ENCODE results near the gene NEBL.

NEBL gene

GRCh38 chr10:20887706-20888555 lies 9.2 kb downstream of the NEBL start:
- Histone ChIP-seq H3K4me3 (ENCODE audit: low read length) (no peak overlapping the region), H3K4me1 (ENCODE audit: control insufficient read depth, insufficient read depth, low read length) (peaks cover 10% of the 10 kb centered on the region), H3K36me3 (ENCODE audit: control insufficient read depth, insufficient read depth, low read length, severe bottlenecking) (no peaks in the 10 kb centered on the region), H3K9me3 (ENCODE audit: control insufficient read depth, low read length) (no peaks in the 10 kb centered on the region), H3K9ac (ENCODE audit: low read length) (no peak overlapping the region), H3K27me3 (replicated peaks; ENCODE audit: control insufficient read depth, insufficient read depth, low read length) (no peaks in the 10 kb centered on the region)
- no peak for DNase-seq (ENCODE audit: low read depth)

- no peaks in the 10 kb centered on the region for H3K27me3 ChIP-seq (replicated peaks; ENCODE audit: control insufficient read depth, insufficient read depth, low read length)
- H3K9ac ChIP-seq (ENCODE audit: low read length), result no peak overlapping the region
- peaks cover 4% of the 10 kb centered on the region for H3K4me1 ChIP-seq (ENCODE audit: control insufficient read depth, insufficient read depth, low read length)
- peak; percentile 1 for DNase-seq (ENCODE audit: low read depth)
- no peak overlapping the region for H3K4me3 ChIP-seq (ENCODE audit: low read length)
- H3K9me3 ChIP-seq (ENCODE audit: control insufficient read depth, low read length), result no peaks in the 10 kb centered on the region
- no peaks in the 10 kb centered on the region for H3K36me3 ChIP-seq (ENCODE audit: control insufficient read depth, insufficient read depth, low read length, severe bottlenecking)
These were observed 11.4 kb downstream of the NEBL start for GRCh38 chr10:20885678-20886077.

GRCh38 chr10:20883552-20883951 lies 13.6 kb downstream of the NEBL start:
- no peak overlapping the region for H3K4me3 ChIP-seq (ENCODE audit: low read length)
- H3K9ac ChIP-seq (ENCODE audit: low read length), result no peak overlapping the region
- H3K9me3 ChIP-seq (ENCODE audit: control insufficient read depth, low read length), result no peaks in the 10 kb centered on the region
- peaks cover under 1% of the 10 kb centered on the region for H3K4me1 ChIP-seq (ENCODE audit: control insufficient read depth, insufficient read depth, low read length)
- no peak for DNase-seq (ENCODE audit: low read depth)
- no peaks in the 10 kb centered on the region for H3K36me3 ChIP-seq (ENCODE audit: control insufficient read depth, insufficient read depth, low read length, severe bottlenecking)
- no peaks in the 10 kb centered on the region for H3K27me3 ChIP-seq (replicated peaks; ENCODE audit: control insufficient read depth, insufficient read depth, low read length)

GRCh38 chr10:20882091-20882490 lies 15.0 kb downstream of the NEBL start:
- Histone ChIP-seq H3K36me3 (ENCODE audit: control insufficient read depth, insufficient read depth, low read length, severe bottlenecking) (no peaks in the 10 kb centered on the region), H3K4me3 (ENCODE audit: low read length) (no peak overlapping the region), H3K27me3 (replicated peaks; ENCODE audit: control insufficient read depth, insufficient read depth, low read length) (no peaks in the 10 kb centered on the region), H3K9ac (ENCODE audit: low read length) (no peak overlapping the region), H3K4me1 (ENCODE audit: control insufficient read depth, insufficient read depth, low read length) (no peaks in the 10 kb centered on the region), H3K9me3 (ENCODE audit: control insufficient read depth, low read length) (no peaks in the 10 kb centered on the region)
- no peak for DNase-seq (ENCODE audit: low read depth)

GRCh38 chr10:20879136-20879535 lies 18.0 kb downstream of the NEBL start:
- no peak overlapping the region for H3K9ac ChIP-seq (ENCODE audit: low read length)
- H3K9me3 ChIP-seq (ENCODE audit: control insufficient read depth, low read length), result no peaks in the 10 kb centered on the region
- H3K4me3 ChIP-seq (ENCODE audit: low read length), result no peak overlapping the region
- no peaks in the 10 kb centered on the region for H3K4me1 ChIP-seq (ENCODE audit: control insufficient read depth, insufficient read depth, low read length)
- no peak for DNase-seq (ENCODE audit: low read depth)
- H3K27me3 ChIP-seq (replicated peaks; ENCODE audit: control insufficient read depth, insufficient read depth, low read length), result no peaks in the 10 kb centered on the region
- H3K36me3 ChIP-seq (ENCODE audit: control insufficient read depth, insufficient read depth, low read length, severe bottlenecking), result no peaks in the 10 kb centered on the region

DNA sequence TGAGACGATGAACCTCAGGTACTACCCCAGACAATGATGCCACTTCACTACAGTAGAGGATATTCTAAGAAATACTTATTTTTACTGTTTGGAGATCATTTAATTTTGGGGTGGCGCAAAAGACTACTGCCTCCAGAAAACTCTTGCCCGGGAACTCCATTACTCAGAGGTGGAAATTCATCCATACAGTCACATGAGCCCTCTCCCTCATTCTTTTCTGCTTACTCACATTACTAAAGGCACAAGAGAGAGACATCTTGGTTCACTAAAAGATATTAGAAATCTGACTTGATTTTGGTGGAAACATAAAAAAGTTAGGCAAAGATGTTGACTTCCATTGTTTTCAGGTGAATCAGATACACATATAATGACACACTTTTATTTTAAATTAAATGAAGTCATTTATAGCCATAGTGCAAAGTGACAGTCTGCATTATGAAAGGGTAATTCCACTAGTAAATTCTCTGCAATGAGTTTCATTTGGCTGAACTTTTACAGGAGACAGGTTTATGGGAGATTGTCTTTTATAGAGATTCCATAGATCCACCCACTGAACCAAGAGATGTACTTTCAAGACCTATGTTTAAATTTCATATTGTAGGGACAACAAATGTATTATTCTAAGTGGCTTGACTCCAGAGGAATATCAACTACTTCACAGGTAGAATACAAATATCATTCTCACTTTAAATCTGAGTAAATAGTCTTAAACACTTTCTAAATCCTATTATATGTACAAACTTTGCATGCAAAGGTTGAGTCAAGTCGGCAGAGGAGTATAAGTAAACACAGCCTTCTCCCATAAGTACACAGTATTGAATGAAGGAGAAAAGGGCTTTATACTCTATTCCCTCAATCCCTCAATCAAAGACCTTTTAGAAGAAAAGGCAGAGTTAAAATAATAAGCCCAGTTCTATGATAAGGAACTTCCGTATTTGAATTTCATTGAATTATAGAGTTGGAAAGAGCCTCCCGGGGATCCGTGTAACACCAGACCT lies 18.8 kb downstream of the NEBL start:
- Histone ChIP-seq H3K36me3 (ENCODE audit: control insufficient read depth, insufficient read depth, low read length, severe bottlenecking) (no peaks in the 10 kb centered on the region), H3K9ac (ENCODE audit: low read length) (no peak overlapping the region), H3K27me3 (replicated peaks; ENCODE audit: control insufficient read depth, insufficient read depth, low read length) (no peaks in the 10 kb centered on the region), H3K9me3 (ENCODE audit: control insufficient read depth, low read length) (no peaks in the 10 kb centered on the region), H3K4me1 (ENCODE audit: control insufficient read depth, insufficient read depth, low read length) (no peaks in the 10 kb centered on the region), H3K4me3 (ENCODE audit: low read length) (no peak overlapping the region)
- DNase-seq (ENCODE audit: low read depth), result no peak

GRCh38 chr10:20877554-20877953 lies 19.6 kb downstream of the NEBL start:
- DNase-seq (ENCODE audit: low read depth), result no peak
- H3K9ac ChIP-seq (ENCODE audit: low read length), result no peak overlapping the region
- H3K4me1 ChIP-seq (ENCODE audit: control insufficient read depth, insufficient read depth, low read length), result no peaks in the 10 kb centered on the region
- no peak overlapping the region for H3K4me3 ChIP-seq (ENCODE audit: low read length)
- H3K9me3 ChIP-seq (ENCODE audit: control insufficient read depth, low read length), result no peaks in the 10 kb centered on the region
- H3K27me3 ChIP-seq (replicated peaks; ENCODE audit: control insufficient read depth, insufficient read depth, low read length), result no peaks in the 10 kb centered on the region
- H3K36me3 ChIP-seq (ENCODE audit: control insufficient read depth, insufficient read depth, low read length, severe bottlenecking), result no peaks in the 10 kb centered on the region

DNA sequence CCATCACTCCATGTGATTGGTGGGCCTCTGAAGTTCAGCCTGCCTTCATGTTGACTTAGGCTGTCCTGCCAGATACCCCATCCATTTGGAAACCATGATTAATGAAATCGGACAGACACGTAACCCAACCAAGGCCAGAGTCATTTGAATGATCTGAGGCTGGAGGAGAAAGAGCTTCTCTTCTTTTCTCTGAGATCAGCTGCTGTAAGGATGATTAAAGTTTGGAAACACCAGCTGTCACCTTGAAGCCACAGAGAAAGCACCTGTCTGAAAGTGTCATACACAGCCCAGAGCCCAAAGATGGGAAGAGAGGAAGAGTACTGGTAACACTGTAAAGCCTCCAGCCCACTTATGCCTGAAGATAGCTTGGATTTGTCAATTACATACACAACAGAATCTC lies 22.9 kb downstream of the NEBL start:
- Histone ChIP-seq H3K27me3 (replicated peaks; ENCODE audit: control insufficient read depth, insufficient read depth, low read length) (no peaks in the 10 kb centered on the region), H3K9ac (ENCODE audit: low read length) (no peak overlapping the region), H3K4me3 (ENCODE audit: low read length) (no peak overlapping the region), H3K36me3 (ENCODE audit: control insufficient read depth, insufficient read depth, low read length, severe bottlenecking) (no peaks in the 10 kb centered on the region), H3K9me3 (ENCODE audit: control insufficient read depth, low read length) (no peaks in the 10 kb centered on the region), H3K4me1 (ENCODE audit: control insufficient read depth, insufficient read depth, low read length) (no peaks in the 10 kb centered on the region)
- no peak for DNase-seq (ENCODE audit: low read depth)

- no peaks in the 10 kb centered on the region for H3K36me3 ChIP-seq (ENCODE audit: control insufficient read depth, insufficient read depth, low read length, severe bottlenecking)
- H3K4me1 ChIP-seq (ENCODE audit: control insufficient read depth, insufficient read depth, low read length), result no peaks in the 10 kb centered on the region
- H3K9me3 ChIP-seq (ENCODE audit: control insufficient read depth, low read length), result no peaks in the 10 kb centered on the region
- H3K4me3 ChIP-seq (ENCODE audit: low read length), result no peak overlapping the region
- H3K9ac ChIP-seq (ENCODE audit: low read length), result no peak overlapping the region
- DNase-seq (ENCODE audit: low read depth), result no peak
- H3K27me3 ChIP-seq (replicated peaks; ENCODE audit: control insufficient read depth, insufficient read depth, low read length), result no peaks in the 10 kb centered on the region
These were observed 25.1 kb downstream of the NEBL start for GRCh38 chr10:20871970-20872369.

DNA sequence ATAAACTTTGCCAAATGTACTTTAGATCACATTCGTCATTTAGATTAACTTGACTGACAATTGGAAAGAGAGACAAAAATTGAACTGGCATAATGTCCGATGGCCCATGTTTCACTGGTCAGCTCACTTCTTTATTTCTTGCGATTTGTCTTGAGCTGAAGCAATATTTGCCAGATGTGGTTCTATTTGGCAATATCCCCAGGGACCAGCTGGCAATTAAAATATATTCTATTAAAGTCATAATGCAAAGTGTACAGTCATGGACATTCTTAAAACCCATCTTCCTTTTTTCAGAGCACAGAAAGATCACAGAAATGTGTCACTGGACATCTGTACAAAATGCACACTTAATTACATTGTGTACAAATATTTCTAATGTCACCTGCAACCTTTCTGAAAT lies 26.3 kb downstream of the NEBL start:
- H3K4me3 ChIP-seq (ENCODE audit: low read length), result no peak overlapping the region
- no peaks in the 10 kb centered on the region for H3K36me3 ChIP-seq (ENCODE audit: control insufficient read depth, insufficient read depth, low read length, severe bottlenecking)
- no peaks in the 10 kb centered on the region for H3K4me1 ChIP-seq (ENCODE audit: control insufficient read depth, insufficient read depth, low read length)
- no peaks in the 10 kb centered on the region for H3K9me3 ChIP-seq (ENCODE audit: control insufficient read depth, low read length)
- no peak for DNase-seq (ENCODE audit: low read depth)
- no peaks in the 10 kb centered on the region for H3K27me3 ChIP-seq (replicated peaks; ENCODE audit: control insufficient read depth, insufficient read depth, low read length)
- H3K9ac ChIP-seq (ENCODE audit: low read length), result no peak overlapping the region

DNA sequence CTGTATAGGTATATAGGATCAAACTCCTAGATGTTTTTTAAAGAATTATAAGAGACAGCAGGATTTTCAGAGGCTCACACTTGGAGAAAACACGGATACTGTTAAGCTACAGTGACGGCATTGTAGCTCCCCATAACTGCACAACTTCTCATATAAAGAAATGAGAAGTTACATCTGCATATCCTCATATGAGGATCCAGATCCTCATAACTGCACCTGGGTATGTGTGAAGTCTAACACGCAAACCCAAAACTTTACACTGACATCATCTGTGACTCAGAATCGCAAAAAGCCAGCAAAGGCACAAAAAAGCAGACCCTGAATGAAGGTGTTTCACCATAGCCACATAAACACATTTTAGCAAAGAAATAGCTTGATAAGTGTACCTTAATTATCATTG lies 34.1 kb downstream of the NEBL start:
- Histone ChIP-seq H3K4me3 (ENCODE audit: low read length) (no peak overlapping the region), H3K36me3 (ENCODE audit: control insufficient read depth, insufficient read depth, low read length, severe bottlenecking) (no peaks in the 10 kb centered on the region), H3K9ac (ENCODE audit: low read length) (no peak overlapping the region), H3K9me3 (ENCODE audit: control insufficient read depth, low read length) (no peaks in the 10 kb centered on the region), H3K27me3 (replicated peaks; ENCODE audit: control insufficient read depth, insufficient read depth, low read length) (no peaks in the 10 kb centered on the region), H3K4me1 (ENCODE audit: control insufficient read depth, insufficient read depth, low read length) (no peaks in the 10 kb centered on the region)
- no peak for DNase-seq (ENCODE audit: low read depth)
